OCI-LY1 (cell line): ENCODE results near the gene TMEM208.

Source experiments
- CTCF ChIP-seq: fragments of 200-600 bp; sonication (generic), shearing (Covaris generic); IDR thresholded peaks from 2 replicates; pipeline ENCODE4 v1.5.1; 2017; ENCODE audit warnings: mild to moderate bottlenecking, antibody characterized with exemption, low read length, moderate library complexity, mixed read lengths
- EZH2 ChIP-seq: fragments of 200-600 bp; sonication (generic), shearing (Covaris generic); IDR thresholded peaks from 2 replicates; pipeline ENCODE4 v1.8.0; 2017; ENCODE audit warnings: borderline replicate concordance, mixed run types, mild to moderate bottlenecking, antibody characterized with exemption, low read length, moderate library complexity, mixed read lengths

GRCh38 chr16:67233596-67233995 is 6.7 kb downstream of the TMEM208 start:
- no peak for TF ChIP-seq CTCF
- TF ChIP-seq EZH2 = no peak
